ENCODE results near the gene IL11RA. TPM values are rescaled to one million over a fixed set of nuclear protein-coding genes. Genes with fewer than 3 reads are reported as not detected.

IL11RA gene
- polyA plus RNA-seq, 2 donors: 7.1 to 10.7 TPM

DNA sequence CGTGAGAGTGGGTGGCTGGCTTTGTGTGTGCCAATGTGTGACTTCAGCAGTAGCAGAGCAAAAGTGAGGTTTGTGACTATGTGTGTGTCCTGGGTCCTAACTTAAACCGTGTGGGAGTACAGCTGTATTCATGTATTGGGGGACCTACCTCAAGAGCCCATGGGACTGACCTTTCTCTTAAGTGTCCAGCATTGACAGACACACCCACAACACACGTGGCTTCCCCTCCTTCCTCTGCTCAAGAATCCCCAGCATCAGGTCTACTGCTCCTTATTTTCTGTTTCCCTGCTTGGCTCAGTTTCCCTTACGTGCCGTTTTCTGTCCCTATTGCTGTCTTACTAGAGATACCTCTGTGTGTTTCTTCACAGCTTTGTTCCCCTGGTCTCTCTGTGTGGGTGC, 616 bp downstream of the IL11RA start:
- peaks cover 0 to 16% of the 10 kb centered on the region in 2 donors for H3K36me3 ChIP-seq (ENCODE audit: control insufficient read depth in 2 of 2, insufficient read depth in 2 of 2, low read length in 1 of 2)
- no peaks in the 10 kb centered on the region for H3K27me3 ChIP-seq (ENCODE audit: control insufficient read depth in 1 of 2, insufficient read depth in 2 of 2, low read length in 2 of 2)
- H3K27ac ChIP-seq (ENCODE audit: low read depth in 2 of 2, low read length in 1 of 2): peak overlapping the region; percentile 74 to 81
- H3K4me3 ChIP-seq (ENCODE audit: low read depth in 1 of 2, low read length in 2 of 2): peak overlapping the region; percentile 25 to 34
- peaks cover 3 to 35% of the 10 kb centered on the region in 2 donors for H3K4me1 ChIP-seq (ENCODE audit: control insufficient read depth in 2 of 2, insufficient read depth in 2 of 2, low read length in 1 of 2)
- WGBS, 2 donors: 25 to 39% methylated on average over 5 of the region's 5 CpGs
- no peaks in the 10 kb centered on the region for H3K9me3 ChIP-seq (ENCODE audit: control insufficient read depth in 2 of 2, insufficient read depth in 1 of 2, low read depth in 1 of 2, low read length in 1 of 2)

DNA sequence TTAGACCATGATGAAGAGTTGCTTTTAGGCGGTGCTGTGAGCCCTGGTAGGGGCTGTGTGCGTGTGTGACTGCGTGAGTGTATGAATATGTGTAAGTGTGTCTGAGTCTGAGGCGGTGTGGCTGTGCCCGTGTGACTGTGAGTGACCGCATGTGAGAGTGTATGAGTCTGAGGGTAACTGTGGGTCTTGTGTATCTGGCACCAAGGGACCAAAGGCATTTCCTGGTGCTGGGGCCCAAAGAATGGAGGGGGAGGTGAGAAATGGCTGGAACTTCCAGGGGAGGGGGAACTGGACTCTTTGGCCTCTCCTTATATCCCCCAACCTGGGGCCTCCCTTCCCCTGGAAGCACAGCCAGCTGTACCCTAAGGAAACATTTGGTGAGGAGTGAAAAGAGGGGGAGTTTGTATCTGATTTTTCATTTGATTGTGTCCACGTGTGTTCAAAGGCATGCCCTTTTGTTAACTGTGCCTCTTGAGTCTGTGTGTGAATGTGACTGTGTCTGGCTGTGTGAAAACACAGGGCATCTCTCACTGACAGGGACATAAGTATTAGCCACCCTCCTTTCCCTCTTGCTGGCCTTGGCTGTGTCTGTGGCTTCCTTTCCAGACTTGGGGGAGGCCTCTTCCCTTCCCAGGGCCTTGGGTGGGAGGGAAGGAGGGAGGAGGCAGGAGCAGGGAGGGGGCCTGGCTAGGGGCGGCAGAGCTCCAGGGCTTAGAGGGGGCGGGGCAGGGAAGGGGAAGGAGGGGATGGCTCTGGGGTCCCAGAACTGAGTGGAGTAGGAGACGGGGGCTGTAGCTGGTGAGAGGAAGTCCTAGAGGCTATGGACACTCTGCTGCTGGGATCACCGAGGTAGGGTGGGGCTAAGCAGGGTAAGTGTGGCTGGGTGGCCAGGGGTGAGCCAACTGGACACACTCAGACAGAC, 1.4 kb downstream of the IL11RA start:
- Histone ChIP-seq H3K27ac (ENCODE audit: low read depth in 2 of 2, low read length in 1 of 2) (peak overlapping the region; percentile 20 to 43), H3K4me1 (ENCODE audit: control insufficient read depth in 2 of 2, insufficient read depth in 2 of 2, low read length in 1 of 2) (peaks cover 0 to 29% of the 10 kb centered on the region in 2 donors)

GRCh38 chr9:34654323-34655051, 2.5 kb downstream of the IL11RA start:
- Histone ChIP-seq H3K9me3 (ENCODE audit: control insufficient read depth in 2 of 2, insufficient read depth in 1 of 2, low read depth in 1 of 2, low read length in 1 of 2) (no peaks in the 10 kb centered on the region), H3K36me3 (ENCODE audit: control insufficient read depth in 2 of 2, insufficient read depth in 2 of 2, low read length in 1 of 2) (peaks cover 0 to 7% of the 10 kb centered on the region in 2 donors), H3K4me3 (ENCODE audit: low read depth in 1 of 2, low read length in 2 of 2) (no peak overlapping the region), H3K4me1 (ENCODE audit: control insufficient read depth in 2 of 2, insufficient read depth in 2 of 2, low read length in 1 of 2) (peaks cover 0 to 29% of the 10 kb centered on the region in 2 donors), H3K27me3 (ENCODE audit: control insufficient read depth in 1 of 2, insufficient read depth in 2 of 2, low read length in 2 of 2) (no peaks in the 10 kb centered on the region), H3K27ac (ENCODE audit: low read depth in 2 of 2, low read length in 1 of 2) (peak overlapping the region; percentile 43 to 63)
- WGBS, 2 donors: 24 to 25% methylated on average over 11 of the region's 11 CpGs

More for the DNA sequence above, 1.4 kb downstream of the IL11RA start:
- H3K9me3 ChIP-seq (ENCODE audit: control insufficient read depth in 2 of 2, insufficient read depth in 1 of 2, low read depth in 1 of 2, low read length in 1 of 2): no peaks in the 10 kb centered on the region
- H3K4me3 ChIP-seq (ENCODE audit: low read depth in 1 of 2, low read length in 2 of 2): no peak overlapping the region
- peaks cover 0 to 14% of the 10 kb centered on the region in 2 donors for H3K36me3 ChIP-seq (ENCODE audit: control insufficient read depth in 2 of 2, insufficient read depth in 2 of 2, low read length in 1 of 2)
- H3K27me3 ChIP-seq (ENCODE audit: control insufficient read depth in 1 of 2, insufficient read depth in 2 of 2, low read length in 2 of 2): no peaks in the 10 kb centered on the region
- WGBS, 2 donors: 52 to 57% methylated on average over 11 of the region's 11 CpGs

DNA sequence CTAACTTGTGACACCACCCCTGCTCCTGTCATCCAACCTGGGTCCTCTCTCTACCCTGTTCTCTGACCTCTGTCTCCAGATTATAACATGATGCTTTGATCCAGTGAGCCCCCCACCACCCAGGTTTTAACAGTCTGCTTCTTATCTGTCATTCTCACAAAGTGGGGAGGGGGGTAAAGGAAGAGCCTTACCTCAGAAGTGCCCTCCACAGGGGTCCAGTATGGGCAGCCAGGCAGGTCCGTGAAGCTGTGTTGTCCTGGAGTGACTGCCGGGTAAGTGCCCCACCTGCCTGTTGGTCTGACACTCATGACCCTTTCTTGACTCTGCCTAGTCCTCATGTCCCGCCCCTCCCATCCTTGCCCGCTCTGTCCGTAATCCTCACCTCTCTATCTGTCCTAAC, 3.4 kb downstream of the IL11RA start:
- H3K27ac ChIP-seq (ENCODE audit: low read depth in 2 of 2, low read length in 1 of 2): peak overlapping the region in 1 of 2 donors; percentile 50
- H3K36me3 ChIP-seq (ENCODE audit: control insufficient read depth in 2 of 2, insufficient read depth in 2 of 2, low read length in 1 of 2): peaks cover 0 to 3% of the 10 kb centered on the region in 2 donors
- no peaks in the 10 kb centered on the region for H3K9me3 ChIP-seq (ENCODE audit: control insufficient read depth in 2 of 2, insufficient read depth in 1 of 2, low read depth in 1 of 2, low read length in 1 of 2)
- peaks cover 3 to 35% of the 10 kb centered on the region in 2 donors for H3K4me1 ChIP-seq (ENCODE audit: control insufficient read depth in 2 of 2, insufficient read depth in 2 of 2, low read length in 1 of 2)
- 69 to 72% methylated on average over 5 of the region's 5 CpGs for WGBS, 2 donors
- no peak overlapping the region for H3K4me3 ChIP-seq (ENCODE audit: low read depth in 1 of 2, low read length in 2 of 2)
- no peaks in the 10 kb centered on the region for H3K27me3 ChIP-seq (ENCODE audit: control insufficient read depth in 1 of 2, insufficient read depth in 2 of 2, low read length in 2 of 2)

- Histone ChIP-seq H3K36me3 (ENCODE audit: control insufficient read depth in 2 of 2, insufficient read depth in 2 of 2, low read length in 1 of 2) (peaks cover 0 to 2% of the 10 kb centered on the region in 2 donors), H3K27me3 (ENCODE audit: control insufficient read depth in 1 of 2, insufficient read depth in 2 of 2, low read length in 2 of 2) (no peaks in the 10 kb centered on the region), H3K9me3 (ENCODE audit: control insufficient read depth in 2 of 2, insufficient read depth in 1 of 2, low read depth in 1 of 2, low read length in 1 of 2) (no peaks in the 10 kb centered on the region), H3K27ac (ENCODE audit: low read depth in 2 of 2, low read length in 1 of 2) (no peak overlapping the region), H3K4me3 (ENCODE audit: low read depth in 1 of 2, low read length in 2 of 2) (no peak overlapping the region), H3K4me1 (ENCODE audit: control insufficient read depth in 2 of 2, insufficient read depth in 2 of 2, low read length in 1 of 2) (peaks cover 4 to 35% of the 10 kb centered on the region in 2 donors)
- 80 to 85% methylated on average over 5 of the region's 5 CpGs for WGBS, 2 donors
These were observed 5.0 kb downstream of the IL11RA start for GRCh38 chr9:34656992-34657391.

- Histone ChIP-seq H3K27me3 (ENCODE audit: control insufficient read depth in 1 of 2, insufficient read depth in 2 of 2, low read length in 2 of 2) (no peaks in the 10 kb centered on the region), H3K9me3 (ENCODE audit: control insufficient read depth in 2 of 2, insufficient read depth in 1 of 2, low read depth in 1 of 2, low read length in 1 of 2) (no peaks in the 10 kb centered on the region), H3K36me3 (ENCODE audit: control insufficient read depth in 2 of 2, insufficient read depth in 2 of 2, low read length in 1 of 2) (peaks cover 0 to 2% of the 10 kb centered on the region in 2 donors), H3K4me1 (ENCODE audit: control insufficient read depth in 2 of 2, insufficient read depth in 2 of 2, low read length in 1 of 2) (peaks cover 5 to 31% of the 10 kb centered on the region in 2 donors), H3K27ac (ENCODE audit: low read depth in 2 of 2, low read length in 1 of 2) (no peak overlapping the region), H3K4me3 (ENCODE audit: low read depth in 1 of 2, low read length in 2 of 2) (no peak overlapping the region)
- WGBS, 2 donors: 88 to 91% methylated on average over 14 of the region's 14 CpGs
These were observed 6.5 kb downstream of the IL11RA start for GRCh38 chr9:34658461-34658860.

- Histone ChIP-seq H3K9me3 (ENCODE audit: control insufficient read depth in 2 of 2, insufficient read depth in 1 of 2, low read depth in 1 of 2, low read length in 1 of 2) (no peaks in the 10 kb centered on the region), H3K4me3 (ENCODE audit: low read depth in 1 of 2, low read length in 2 of 2) (no peak overlapping the region), H3K27ac (ENCODE audit: low read depth in 2 of 2, low read length in 1 of 2) (no peak overlapping the region), H3K27me3 (ENCODE audit: control insufficient read depth in 1 of 2, insufficient read depth in 2 of 2, low read length in 2 of 2) (no peaks in the 10 kb centered on the region), H3K36me3 (ENCODE audit: control insufficient read depth in 2 of 2, insufficient read depth in 2 of 2, low read length in 1 of 2) (peaks cover 0 to 2% of the 10 kb centered on the region in 2 donors), H3K4me1 (ENCODE audit: control insufficient read depth in 2 of 2, insufficient read depth in 2 of 2, low read length in 1 of 2) (peaks cover 7 to 23% of the 10 kb centered on the region in 2 donors)
- WGBS, 2 donors: 54 to 65% methylated on average over 8 of the region's 8 CpGs
These were observed 7.7 kb downstream of the IL11RA start for GRCh38 chr9:34659592-34660253.

- 71% methylated on average over 4 of the region's 4 CpGs for WGBS, 2 donors
- peaks cover 7 to 13% of the 10 kb centered on the region in 2 donors for H3K4me1 ChIP-seq (ENCODE audit: control insufficient read depth in 2 of 2, insufficient read depth in 2 of 2, low read length in 1 of 2)
These were observed 10.7 kb downstream of the IL11RA start, which contains the start of gene CCL27 for GRCh38 chr9:34662526-34663302. CCL27 (minus strand) TSS chr9:34662657; CDS start chr9:34662633, 24 bp downstream.

GRCh38 chr9:34663303-34663605, 11.3 kb downstream of the IL11RA start:
- Histone ChIP-seq H3K27ac (ENCODE audit: low read depth in 2 of 2, low read length in 1 of 2) (peak overlapping the region; percentile 3 to 40), H3K36me3 (ENCODE audit: control insufficient read depth in 2 of 2, insufficient read depth in 2 of 2, low read length in 1 of 2) (peaks cover 0 to 2% of the 10 kb centered on the region in 2 donors), H3K4me3 (ENCODE audit: low read depth in 1 of 2, low read length in 2 of 2) (no peak overlapping the region), H3K9me3 (ENCODE audit: control insufficient read depth in 2 of 2, insufficient read depth in 1 of 2, low read depth in 1 of 2, low read length in 1 of 2) (no peaks in the 10 kb centered on the region), H3K27me3 (ENCODE audit: control insufficient read depth in 1 of 2, insufficient read depth in 2 of 2, low read length in 2 of 2) (no peaks in the 10 kb centered on the region), H3K4me1 (ENCODE audit: control insufficient read depth in 2 of 2, insufficient read depth in 2 of 2, low read length in 1 of 2) (peaks cover 7 to 13% of the 10 kb centered on the region in 2 donors)

More at GRCh38 chr9:34662526-34663302, 10.7 kb downstream of the IL11RA start, which contains the start of gene CCL27:
- Histone ChIP-seq H3K9me3 (ENCODE audit: control insufficient read depth in 2 of 2, insufficient read depth in 1 of 2, low read depth in 1 of 2, low read length in 1 of 2) (no peaks in the 10 kb centered on the region), H3K27me3 (ENCODE audit: control insufficient read depth in 1 of 2, insufficient read depth in 2 of 2, low read length in 2 of 2) (no peaks in the 10 kb centered on the region), H3K36me3 (ENCODE audit: control insufficient read depth in 2 of 2, insufficient read depth in 2 of 2, low read length in 1 of 2) (peaks cover 0 to 2% of the 10 kb centered on the region in 2 donors), H3K4me3 (ENCODE audit: low read depth in 1 of 2, low read length in 2 of 2) (no peak within 1 kb of the TSS), H3K27ac (ENCODE audit: low read depth in 2 of 2, low read length in 1 of 2) (peak within 1 kb of the TSS; percentile 3 to 40)

Measured in esophagus (tissue), 2 donors.